CD4-positive, alpha-beta T cell (primary cell): ENCODE measurements around the gene OR7G1. TPM values are rescaled to one million over a fixed set of nuclear protein-coding genes. Genes with fewer than 3 reads are reported as not detected.

Experiments
- ATAC-seq: fragments of 200-7000 bp; cut with Tn5 transposase; one replicate; pipeline ENCODE4 v1.10.0; 2022; ENCODE audit warnings: mild to moderate bottlenecking; ENCODE audit not compliant: poor library complexity
- CTCF ChIA-PET: fragments of 350-600 bp; sonication (Branson Sonifier 250); formaldehyde crosslinking; loops from one replicate; lab custom pipeline; 2021; ENCODE audit warnings: antibody characterized with exemption, inconsistent platforms; lab: Charles Lee
- POLR2A ChIA-PET: fragments of 350-600 bp; sonication (Branson Sonifier 250); formaldehyde crosslinking; loops from one replicate; lab custom pipeline; 2021; ENCODE audit warnings: antibody characterized with exemption, inconsistent platforms; lab: Charles Lee
- DNase-seq, 14 experiments: peaks; one replicate each; pipeline ENCODE4 v3.0.0-alpha.2; 2013 to 2020; ENCODE audit warnings: mixed read lengths in 2 of 14
- H3K27ac ChIP-seq, 2 donors: one replicate each; pipeline versions ENCODE4 v1.5.1 to v1.7.0; 2013; ENCODE audit warnings: low read length in 2 of 2, low read depth in 1 of 2, mild to moderate bottlenecking in 1 of 2
- H3K27me3 ChIP-seq, 2 experiments: 1 replicate in 1 of 2; 2 replicates in 1 of 2; pipeline versions ENCODE4 v1.6.1 to v1.7.0; 2013; ENCODE audit warnings: low read length in 2 of 2, control low read depth in 1 of 2, mild to moderate bottlenecking in 1 of 2, moderate library complexity in 1 of 2; ENCODE audit not compliant: insufficient read depth in 2 of 2, control insufficient read depth in 1 of 2
- H3K36me3 ChIP-seq: one replicate; pipeline ENCODE4 v1.6.1; 2013; ENCODE audit warnings: low read length, control low read depth; ENCODE audit not compliant: insufficient read depth
- H3K4me1 ChIP-seq: one replicate; pipeline ENCODE4 v1.6.1; 2013; ENCODE audit warnings: low read length, control low read depth; ENCODE audit not compliant: insufficient read depth
- H3K4me3 ChIP-seq: one replicate; pipeline ENCODE4 v1.5.1; 2013; ENCODE audit warnings: mild to moderate bottlenecking, low read length, moderate library complexity
- H3K9me3 ChIP-seq, 2 experiments: 1 replicate in 1 of 2; 2 replicates in 1 of 2; pipeline versions ENCODE4 v1.6.1 to v1.7.0; 2013; ENCODE audit warnings: low read length in 2 of 2, mild to moderate bottlenecking in 2 of 2, control low read depth in 1 of 2, moderate library complexity in 1 of 2; ENCODE audit not compliant: control insufficient read depth in 1 of 2, insufficient read depth in 1 of 2
- H3K27ac Mint-ChIP-seq: one replicate; pipeline ENCODE4 v1.8.0; 2020; ENCODE audit warnings: mixed read lengths
- H3K27me3 Mint-ChIP-seq: one replicate; pipeline ENCODE4 v1.8.0; 2021; ENCODE audit warnings: mixed read lengths
- H3K36me3 Mint-ChIP-seq: one replicate; pipeline ENCODE4 v1.8.0; 2021; ENCODE audit warnings: low read depth, mixed read lengths
- H3K4me1 Mint-ChIP-seq: one replicate; pipeline ENCODE4 v1.8.0; 2021; ENCODE audit warnings: low read depth, mixed read lengths
- H3K4me3 Mint-ChIP-seq: one replicate; pipeline ENCODE4 v1.8.0; 2020; ENCODE audit warnings: mild to moderate bottlenecking, mixed read lengths
- H3K9me3 Mint-ChIP-seq: one replicate; pipeline ENCODE4 v1.8.0; 2020; ENCODE audit warnings: mixed read lengths
- intact Hi-C, 2 experiments: fragments of 100-400 bp; cut with DNase I in 1 of 2; cut with micrococcal nuclease in 1 of 2; formaldehyde crosslinking; loops; one replicate each; pipeline versions ENCODE4 v1.15.1 to v1.9.0; 2023 to 2025; cut with DNase I, micrococcal nuclease
- total RNA-seq, 174 experiments: library from RNA in 2 of 174; stranded (reverse) in 2 of 174; gene quantifications; one replicate each; pipeline ENCODE4 v1.2.3 and lab custom pipeline; 2021 to 2026
- TF ChIP-seq, protein P1 (sequence below): fragments of 200-600 bp; IDR thresholded peaks from one replicate; pipeline ENCODE4 v1.8.0; 2022; ENCODE audit warnings: antibody characterized with exemption, mild to moderate bottlenecking

OR7G1 gene
- total RNA-seq, 2 experiments from 2014 or later: not detected

DNA sequence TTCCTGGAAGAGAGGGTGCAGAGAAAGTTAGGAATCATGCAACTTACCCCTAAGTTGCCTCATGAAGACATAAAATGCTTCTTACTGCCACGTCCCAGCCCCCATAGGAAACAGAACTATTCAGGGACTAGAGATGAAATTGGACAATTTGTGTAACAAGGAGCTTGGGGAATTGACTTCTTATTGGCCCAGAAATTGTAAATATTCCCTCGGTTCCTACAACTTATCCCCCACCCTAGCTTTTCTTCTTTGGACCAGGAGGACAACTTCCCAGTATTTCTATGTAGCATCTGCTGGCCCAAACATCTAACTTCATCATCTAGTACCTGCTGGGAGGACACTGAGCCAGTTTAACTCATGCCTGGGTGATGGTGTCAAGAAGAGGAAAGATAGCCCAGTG is 28.8 kb downstream of the OR7G1 start, which contains the start of gene OR1M1:
TSS of gene OR1M1 (plus strand) at position 301 of the 400 bp plus-strand sequence. CDS start 6,184 bp downstream, outside the sequence.
- Mint-ChIP-seq H3K9me3 (no peaks in the 10 kb centered on the region), H3K4me3 (no peak within 1 kb of the TSS), H3K36me3 (no peaks in the 10 kb centered on the region), H3K27me3 (peaks cover 14% of the 10 kb centered on the region), H3K4me1 (no peaks in the 10 kb centered on the region), H3K27ac (no peak within 1 kb of the TSS)
- TF ChIP-seq, protein P1, sequence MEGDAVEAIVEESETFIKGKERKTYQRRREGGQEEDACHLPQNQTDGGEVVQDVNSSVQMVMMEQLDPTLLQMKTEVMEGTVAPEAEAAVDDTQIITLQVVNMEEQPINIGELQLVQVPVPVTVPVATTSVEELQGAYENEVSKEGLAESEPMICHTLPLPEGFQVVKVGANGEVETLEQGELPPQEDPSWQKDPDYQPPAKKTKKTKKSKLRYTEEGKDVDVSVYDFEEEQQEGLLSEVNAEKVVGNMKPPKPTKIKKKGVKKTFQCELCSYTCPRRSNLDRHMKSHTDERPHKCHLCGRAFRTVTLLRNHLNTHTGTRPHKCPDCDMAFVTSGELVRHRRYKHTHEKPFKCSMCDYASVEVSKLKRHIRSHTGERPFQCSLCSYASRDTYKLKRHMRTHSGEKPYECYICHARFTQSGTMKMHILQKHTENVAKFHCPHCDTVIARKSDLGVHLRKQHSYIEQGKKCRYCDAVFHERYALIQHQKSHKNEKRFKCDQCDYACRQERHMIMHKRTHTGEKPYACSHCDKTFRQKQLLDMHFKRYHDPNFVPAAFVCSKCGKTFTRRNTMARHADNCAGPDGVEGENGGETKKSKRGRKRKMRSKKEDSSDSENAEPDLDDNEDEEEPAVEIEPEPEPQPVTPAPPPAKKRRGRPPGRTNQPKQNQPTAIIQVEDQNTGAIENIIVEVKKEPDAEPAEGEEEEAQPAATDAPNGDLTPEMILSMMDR: no peak
- ChIA-PET POLR2A (no interaction called here), CTCF (no interaction called here)
- ATAC-seq: no peak
- Histone ChIP-seq H3K4me3 (no peak within 1 kb of the TSS), H3K9me3 (no peaks in the 10 kb centered on the region), H3K36me3 (no peaks in the 10 kb centered on the region), H3K27ac (no peak within 1 kb of the TSS), H3K27me3 (no peaks in the 10 kb centered on the region), H3K4me1 (no peaks in the 10 kb centered on the region)
- no peak for DNase-seq
- intact Hi-C loops: no loop called here

DNA sequence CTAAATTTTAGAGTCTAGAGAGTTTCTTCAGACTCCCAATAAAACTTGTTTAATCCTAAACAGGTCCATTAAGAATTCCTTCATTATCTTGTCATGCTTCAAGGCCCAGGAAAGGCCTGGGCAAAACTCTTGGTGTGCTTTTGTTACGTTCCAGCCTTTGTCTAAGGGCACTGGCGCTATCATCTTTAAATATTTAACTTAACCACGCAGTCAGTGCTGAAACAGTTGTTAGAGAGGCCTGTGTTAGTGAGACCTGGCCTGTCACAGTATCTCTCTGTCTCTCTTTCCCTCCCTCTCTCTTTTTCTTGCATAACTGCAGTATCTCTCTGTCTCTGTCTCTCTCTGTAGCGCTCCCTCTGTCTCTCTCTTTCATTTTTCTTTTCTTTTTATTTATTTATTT is 36.9 kb downstream of the OR7G1 start:
- no peaks in the 10 kb centered on the region for H3K9me3 Mint-ChIP-seq
- H3K4me3 ChIP-seq: no peak overlapping the region
- no peaks in the 10 kb centered on the region for H3K4me1 Mint-ChIP-seq
- no peaks in the 10 kb centered on the region for H3K27me3 Mint-ChIP-seq
- no peaks in the 10 kb centered on the region for H3K27me3 ChIP-seq
- no peak overlapping the region for H3K27ac Mint-ChIP-seq
- DNase-seq (no peak), ATAC-seq (no peak)
- CTCF ChIA-PET: no interaction called here
- POLR2A ChIA-PET: no interaction called here
- H3K9me3 ChIP-seq: no peaks in the 10 kb centered on the region
- H3K4me1 ChIP-seq: peaks cover 5% of the 10 kb centered on the region
- H3K36me3 ChIP-seq: no peaks in the 10 kb centered on the region
- intact Hi-C loops: loop anchor here in 1 of 2 experiments (10.0 kb wide), 1 partner anchor 724 kb away; no protein-coding TSS in a partner anchor
- H3K4me3 Mint-ChIP-seq: no peak overlapping the region
- H3K27ac ChIP-seq: no peak overlapping the region
- H3K36me3 Mint-ChIP-seq: no peaks in the 10 kb centered on the region
- TF ChIP-seq, protein P1: no peak

DNA sequence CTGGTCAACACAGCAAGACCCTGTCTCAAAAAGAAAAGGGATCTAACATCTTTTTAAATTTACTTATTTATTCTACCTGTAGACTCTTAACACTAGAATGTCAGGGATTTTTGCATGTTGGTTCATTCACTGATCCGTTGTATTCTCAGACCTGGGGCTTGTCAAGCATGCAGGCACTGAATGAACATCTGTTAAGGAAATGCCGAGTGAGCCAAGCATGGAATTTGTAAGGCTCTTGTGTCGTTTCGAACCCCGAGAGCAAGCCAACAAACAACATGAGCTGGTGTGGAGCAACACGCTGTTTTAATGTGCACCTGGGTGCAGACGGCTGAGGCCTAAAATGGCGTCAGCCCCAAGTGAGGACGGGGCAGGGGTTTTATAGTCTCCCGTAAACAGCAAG is 38.7 kb downstream of the OR7G1 start:
- ChIA-PET POLR2A (no interaction called here), CTCF (no interaction called here)
- H3K4me3 ChIP-seq: no peak overlapping the region
- H3K36me3 ChIP-seq: no peaks in the 10 kb centered on the region
- no peaks in the 10 kb centered on the region for H3K4me1 Mint-ChIP-seq
- H3K27me3 ChIP-seq: no peaks in the 10 kb centered on the region
- H3K27ac Mint-ChIP-seq: no peak overlapping the region
- H3K36me3 Mint-ChIP-seq: no peaks in the 10 kb centered on the region
- ATAC-seq (no peak), DNase-seq (no peak)
- H3K27me3 Mint-ChIP-seq: no peaks in the 10 kb centered on the region
- no peak overlapping the region for H3K4me3 Mint-ChIP-seq
- H3K27ac ChIP-seq: no peak overlapping the region
- peaks cover 5% of the 10 kb centered on the region for H3K4me1 ChIP-seq
- no peaks in the 10 kb centered on the region for H3K9me3 ChIP-seq
- H3K9me3 Mint-ChIP-seq: no peaks in the 10 kb centered on the region
- TF ChIP-seq, protein P1: no peak
- intact Hi-C loops: loop anchor here in 1 of 2 experiments (10.0 kb wide), 1 partner anchor 722 kb away; no protein-coding TSS in a partner anchor
